GM21515 (cell line): Measurements from ENCODE around the gene XAGE3.
"Not testable (repeated sequence)": the region's sequence is repeated elsewhere in the genome, so short reads cannot be mapped to it uniquely, and the experiment has no call there.

Source experiments
- ATAC-seq: cut with Tn5 transposase; IDR thresholded peaks from one replicate; pipeline ENCODE4 v1.9.1; 2021; ENCODE audit not compliant: unreplicated experiment

XAGE3 gene, protein sequence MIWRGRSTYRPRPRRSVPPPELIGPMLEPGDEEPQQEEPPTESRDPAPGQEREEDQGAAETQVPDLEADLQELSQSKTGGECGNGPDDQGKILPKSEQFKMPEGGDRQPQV

DNA sequence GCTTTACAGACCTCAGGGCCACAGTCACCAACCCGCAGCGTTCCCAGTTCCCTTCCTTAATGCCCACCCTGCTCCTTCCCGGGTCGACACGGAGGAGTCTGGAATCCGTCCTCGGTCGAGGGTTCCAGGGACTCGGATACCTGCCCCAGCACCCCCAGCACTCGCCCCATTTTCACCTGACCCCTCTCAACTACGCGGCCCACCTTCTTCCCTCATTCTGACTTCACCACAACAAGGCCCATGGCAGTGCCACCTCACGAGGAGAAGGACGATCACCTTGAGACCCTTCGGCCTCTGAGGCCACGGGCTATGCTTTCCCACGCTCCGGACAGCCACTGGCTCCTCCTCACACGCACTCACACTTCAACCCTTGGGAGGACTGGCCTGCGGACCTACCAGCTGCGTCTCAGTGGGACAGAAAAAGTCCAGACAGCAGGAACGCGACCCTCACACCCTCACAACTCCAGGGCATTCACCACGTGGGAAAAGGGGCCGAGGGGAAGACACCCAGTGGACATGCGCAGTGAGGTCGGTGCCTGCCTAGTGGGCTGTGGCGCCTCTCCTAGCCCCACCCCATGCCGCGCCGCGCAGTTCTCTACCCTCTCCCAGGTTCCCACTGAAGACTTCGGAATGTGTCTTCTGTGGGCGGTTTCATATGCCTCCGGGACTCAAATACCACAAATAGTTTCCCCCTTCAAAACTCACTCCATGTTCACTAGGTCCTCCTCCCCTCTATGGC is at the start of gene XAGE3:
TSS of gene XAGE3 (minus strand) at position 474 of the 739 bp plus-strand sequence. CDS start 950 bp downstream, outside the sequence.
- ATAC-seq = no peak

DNA sequence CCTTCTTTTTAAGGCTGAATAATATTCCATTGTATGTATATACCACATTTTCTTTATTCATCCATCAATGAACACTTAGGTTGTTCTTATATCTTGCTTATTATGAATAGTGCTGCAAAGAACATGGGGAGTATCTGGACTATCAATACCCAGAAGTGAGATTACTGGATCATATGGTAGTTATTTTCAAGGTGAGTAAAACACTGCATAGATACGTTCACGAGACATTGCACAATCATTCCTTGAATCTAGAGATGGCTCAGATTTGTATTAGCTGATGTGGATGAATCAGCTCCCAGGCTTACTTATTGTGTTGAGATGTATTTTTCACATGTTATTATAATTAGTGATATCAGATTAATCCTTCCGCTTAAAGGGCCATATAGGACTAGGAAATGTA is 46.8 kb upstream of the XAGE3 start:
- ATAC-seq = not testable (repeated sequence)

DNA sequence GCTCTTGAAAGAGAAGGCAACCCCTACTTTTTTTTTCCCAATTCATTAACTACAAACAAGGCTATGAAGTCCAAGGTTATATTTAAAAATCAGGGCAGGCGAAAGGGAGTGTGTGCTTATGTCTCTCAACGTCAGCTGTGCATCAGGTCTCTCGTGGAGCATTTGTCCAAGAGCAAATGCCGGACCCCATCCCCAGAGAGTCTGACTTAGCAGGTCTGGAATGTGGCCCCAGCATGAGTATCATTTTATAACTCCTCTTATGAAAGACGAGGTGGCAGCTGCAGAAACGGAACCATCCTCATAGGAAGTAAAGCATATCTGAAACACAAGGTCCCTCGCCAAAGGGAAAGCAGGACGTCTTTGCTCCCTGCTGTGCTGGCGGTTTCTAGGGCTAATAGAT is 45.8 kb upstream of the XAGE3 start:
- ATAC-seq = not testable (repeated sequence)

DNA sequence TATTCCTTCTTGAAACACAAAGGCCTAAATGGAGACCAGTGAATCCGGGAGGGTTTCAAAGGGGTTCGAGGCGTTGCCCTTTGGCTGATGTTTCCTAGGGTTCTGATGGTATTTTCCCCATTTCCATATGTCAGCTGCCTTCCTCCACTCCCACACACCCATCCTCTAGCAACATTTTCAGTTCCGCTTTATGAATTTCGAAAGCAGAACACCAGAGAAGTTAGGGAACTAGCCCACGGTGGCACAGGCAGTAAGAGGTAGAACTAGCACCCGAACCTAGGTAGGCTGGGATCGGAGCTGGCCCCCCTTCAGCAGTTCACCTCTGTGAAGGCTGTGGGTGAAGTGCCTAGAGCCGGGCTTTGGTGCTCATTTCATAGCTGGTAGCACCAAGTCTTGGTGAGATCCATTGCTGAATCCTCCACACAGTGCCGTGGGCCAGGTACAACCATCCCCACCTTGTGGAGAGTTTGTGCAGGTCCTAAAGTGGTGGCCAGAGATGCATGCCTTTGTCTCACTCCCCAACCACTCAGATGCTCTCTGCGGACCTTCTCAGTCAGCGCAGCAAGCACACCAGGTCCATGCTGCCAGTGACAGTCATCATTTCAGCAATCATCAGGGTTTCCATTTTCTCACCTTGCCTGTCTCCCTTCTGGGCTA is 41.6 kb upstream of the XAGE3 start:
- not testable (repeated sequence) for ATAC-seq

DNA sequence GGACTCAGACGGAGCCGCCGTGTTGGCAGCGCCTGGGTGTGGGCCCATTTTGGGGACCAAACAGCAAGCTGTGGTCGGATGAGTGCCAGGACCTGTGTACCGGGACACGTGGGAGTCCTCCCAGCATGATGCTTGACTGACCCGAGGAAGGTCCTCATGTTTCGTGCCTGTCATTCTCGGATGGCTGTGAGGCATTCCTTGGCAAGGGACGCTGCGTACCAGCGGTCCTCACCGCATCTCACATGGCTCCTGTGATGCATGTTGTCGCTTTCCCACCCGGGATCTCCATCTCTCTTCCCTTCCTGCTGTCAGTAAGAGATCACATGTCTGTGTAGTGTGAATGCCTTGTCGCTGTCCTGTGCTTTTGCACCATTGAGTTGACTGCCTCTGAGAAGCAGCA is 40.0 kb upstream of the XAGE3 start:
- not testable (repeated sequence) for ATAC-seq

DNA sequence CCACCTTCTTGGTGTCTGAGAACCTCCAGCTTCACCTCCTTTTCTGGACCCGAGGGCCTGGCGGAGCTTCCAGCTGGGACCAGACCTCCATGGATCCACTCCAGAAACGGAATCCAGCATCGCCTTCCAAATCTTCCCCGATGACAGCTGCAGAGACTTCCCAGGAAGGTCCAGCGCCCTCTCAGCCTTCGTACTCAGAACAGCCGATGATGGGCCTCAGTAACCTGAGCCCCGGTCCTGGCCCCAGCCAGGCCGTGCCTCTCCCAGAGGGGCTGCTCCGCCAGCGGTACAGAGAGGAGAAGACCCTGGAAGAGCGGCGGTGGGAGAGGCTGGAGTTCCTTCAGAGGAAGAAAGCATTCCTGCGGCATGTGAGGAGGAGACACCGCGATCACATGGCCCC is 39.3 kb upstream of the XAGE3 start:
- not testable (repeated sequence) for ATAC-seq

DNA sequence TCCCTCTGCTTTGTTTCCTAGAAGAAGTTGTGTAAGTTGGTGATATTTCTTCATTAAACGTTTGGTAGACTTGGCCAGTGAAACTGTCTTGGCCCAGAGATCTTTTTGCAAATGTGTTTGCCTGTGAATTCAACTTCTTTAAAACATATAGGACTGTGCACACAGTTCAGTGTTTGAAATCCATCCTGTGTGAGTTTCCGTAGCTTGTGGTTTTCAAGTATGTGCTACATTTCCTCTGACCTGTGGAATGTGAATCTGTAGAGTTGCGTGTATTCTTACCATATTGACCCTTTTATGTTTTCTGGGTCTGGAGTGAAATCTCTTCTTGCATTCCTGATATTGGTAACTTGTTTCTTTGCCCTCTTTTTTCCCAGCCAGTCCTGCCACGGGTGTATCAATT is 38.2 kb upstream of the XAGE3 start:
- ATAC-seq = not testable (repeated sequence)

DNA sequence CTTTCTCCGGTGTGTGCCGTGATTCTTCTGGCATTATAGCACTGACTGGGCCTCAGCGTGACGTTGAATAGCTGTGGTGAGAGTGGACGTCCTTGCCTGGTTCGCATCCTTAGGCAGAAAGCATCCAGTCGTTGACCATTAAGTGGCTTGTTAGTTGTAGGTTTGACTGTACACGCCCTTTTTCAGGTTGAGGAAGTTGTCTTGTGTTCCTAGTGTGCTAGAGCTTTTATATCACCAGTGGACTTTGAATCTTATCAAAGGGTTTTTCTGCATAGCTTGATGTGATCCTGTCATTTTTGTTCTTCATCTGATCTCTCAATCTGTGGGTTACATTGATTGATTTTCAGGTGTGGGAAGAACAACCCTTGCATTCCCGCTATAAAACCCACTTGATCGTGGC is 37.6 kb upstream of the XAGE3 start:
- not testable (repeated sequence) for ATAC-seq

DNA sequence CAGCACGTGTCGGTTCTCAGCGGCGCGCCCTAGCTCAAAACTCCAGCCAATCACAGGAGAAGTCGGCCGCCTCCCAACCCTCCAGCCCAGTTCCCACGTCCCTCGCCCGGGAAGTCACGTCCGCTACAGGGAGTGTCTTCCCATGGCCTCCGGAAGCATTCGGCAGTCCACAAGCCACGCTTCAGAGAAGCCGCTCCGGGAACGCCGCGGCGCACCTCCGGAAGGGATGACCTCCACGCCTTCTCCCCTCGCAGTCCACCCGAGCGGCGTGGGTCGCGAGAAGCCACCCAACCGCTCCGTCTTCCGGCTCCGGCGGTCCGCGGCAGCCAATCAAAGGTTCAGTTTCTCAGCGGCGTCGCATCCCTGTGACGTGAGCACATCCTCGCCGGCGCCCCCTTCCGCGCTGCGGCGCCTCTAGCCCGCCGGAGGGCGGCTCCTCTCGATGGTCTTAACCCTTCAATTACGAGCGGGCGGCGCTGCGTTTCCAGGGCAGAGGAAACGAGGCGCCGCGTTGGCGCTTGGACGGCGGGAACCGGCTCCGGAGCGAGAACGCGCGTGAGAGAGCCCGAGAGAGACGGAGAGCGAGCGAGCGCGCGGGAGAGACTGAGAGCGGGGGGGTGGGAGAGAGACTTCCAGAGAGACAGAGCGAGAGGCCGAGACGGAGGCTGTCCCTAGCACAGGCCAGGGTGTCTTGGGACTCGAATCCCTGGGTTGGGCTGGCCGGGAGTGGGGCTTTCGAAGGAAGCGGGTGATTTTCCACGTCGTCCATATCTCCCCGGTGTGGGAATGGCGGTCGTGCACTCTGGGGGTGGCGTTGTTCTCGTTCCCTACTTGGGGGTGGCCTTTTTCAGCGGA is 29.2 kb upstream of the XAGE3 start, which contains the start of gene FAM156B:
TSS of gene FAM156B (plus strand) at position 476 of the 855 bp plus-strand sequence. CDS start 9,896 bp downstream, outside the sequence.
- ATAC-seq = peak; percentile 81

DNA sequence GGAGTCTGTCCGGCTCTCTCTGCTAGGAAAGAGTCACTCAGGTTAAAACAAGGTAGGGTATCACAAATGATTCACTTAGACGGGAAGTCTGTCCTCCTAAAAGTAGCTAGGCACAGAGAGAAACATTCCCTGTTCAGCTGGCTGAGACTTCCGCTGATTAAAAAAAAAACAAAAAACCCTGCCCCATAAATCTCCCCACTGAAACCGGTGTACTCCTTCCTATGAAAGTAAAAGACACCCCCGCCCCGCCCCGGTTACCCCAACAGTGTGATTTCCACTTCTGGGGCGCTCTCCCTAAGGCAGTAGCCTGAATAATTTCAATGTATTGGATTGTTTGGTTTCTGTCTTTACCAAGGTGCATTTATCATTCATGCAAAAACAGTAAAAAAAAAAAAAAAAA is 28.6 kb upstream of the XAGE3 start:
- peak; percentile 37 for ATAC-seq

DNA sequence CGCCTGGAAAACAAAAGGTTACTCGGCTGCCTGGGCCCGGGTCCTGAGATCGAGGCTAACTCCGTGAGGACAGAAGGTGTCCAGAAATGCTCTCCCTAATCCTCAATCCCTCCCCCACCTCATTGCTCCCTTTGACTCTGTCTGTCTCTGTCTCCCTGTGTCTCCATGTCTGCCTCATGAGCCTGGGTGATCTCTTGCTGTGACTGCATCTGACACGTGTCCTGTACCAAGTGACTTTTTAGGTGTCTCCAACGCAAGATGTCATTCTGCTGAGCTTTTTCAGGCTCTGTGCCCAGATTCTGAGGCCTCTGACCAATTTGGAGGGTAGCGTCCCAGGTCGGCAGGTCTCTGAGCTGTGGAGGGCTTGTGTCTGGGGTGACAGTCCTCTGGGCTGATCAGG is 20.2 kb upstream of the XAGE3 start:
- not testable (repeated sequence) for ATAC-seq

DNA sequence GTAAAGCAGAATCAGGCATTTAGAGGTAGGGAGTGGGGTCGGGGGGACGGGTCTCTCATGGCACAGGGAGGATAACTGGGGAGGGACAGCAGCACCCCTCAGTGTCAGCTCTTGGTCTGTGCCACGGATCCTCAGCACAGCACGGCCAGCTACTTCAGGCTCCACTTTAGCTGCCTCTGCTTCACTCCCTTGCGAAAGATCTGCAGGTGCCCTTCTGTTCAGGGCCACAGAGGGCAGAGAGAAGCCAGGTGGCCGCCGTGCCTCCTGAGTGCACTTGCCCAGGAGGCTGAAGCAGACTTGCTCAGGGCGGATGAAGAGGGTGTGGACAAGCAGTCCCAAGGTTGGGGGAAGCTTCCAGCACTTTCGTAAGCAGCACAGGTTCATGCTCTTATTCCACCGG is 19.6 kb upstream of the XAGE3 start:
- ATAC-seq = not testable (repeated sequence)

DNA sequence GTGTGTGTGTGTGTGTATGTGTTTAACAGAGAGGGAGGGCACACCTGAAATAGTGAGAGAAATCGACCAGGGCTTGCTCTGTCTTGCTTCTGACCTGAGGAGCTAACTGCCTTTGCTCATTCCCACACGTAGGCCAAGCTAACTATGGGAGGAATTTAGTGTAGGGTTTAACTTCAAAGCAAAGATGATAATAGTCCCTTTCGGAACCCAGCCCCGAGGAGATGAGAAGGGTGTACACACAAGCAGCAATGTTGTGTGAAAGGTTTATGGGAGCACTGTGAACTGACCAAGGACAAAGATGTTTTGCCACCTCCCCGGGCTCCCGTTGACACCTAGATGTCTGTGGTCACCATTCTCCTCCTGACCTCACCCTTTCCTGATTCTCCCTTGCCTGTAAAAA is 8.5 kb upstream of the XAGE3 start:
- not testable (repeated sequence) for ATAC-seq

DNA sequence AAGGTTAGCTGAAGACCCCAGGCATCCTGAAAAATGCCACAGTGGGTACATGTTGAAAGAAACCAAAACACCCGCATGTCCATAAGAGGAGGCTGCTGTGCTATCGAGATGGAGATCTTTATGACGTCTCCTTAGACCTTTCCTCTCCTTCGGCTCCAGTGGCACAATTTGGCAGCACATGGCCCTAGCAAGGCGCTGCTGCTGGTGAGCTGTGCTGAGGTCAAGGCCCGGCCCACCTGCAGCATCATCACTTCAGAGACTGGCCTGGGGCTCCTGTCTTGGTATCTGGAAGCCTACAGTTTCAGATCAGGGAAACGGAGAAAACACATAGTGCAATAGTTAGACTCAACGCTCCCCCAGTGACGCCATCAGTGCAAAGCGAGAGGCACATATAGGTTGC is 7.6 kb upstream of the XAGE3 start:
- ATAC-seq = not testable (repeated sequence)

DNA sequence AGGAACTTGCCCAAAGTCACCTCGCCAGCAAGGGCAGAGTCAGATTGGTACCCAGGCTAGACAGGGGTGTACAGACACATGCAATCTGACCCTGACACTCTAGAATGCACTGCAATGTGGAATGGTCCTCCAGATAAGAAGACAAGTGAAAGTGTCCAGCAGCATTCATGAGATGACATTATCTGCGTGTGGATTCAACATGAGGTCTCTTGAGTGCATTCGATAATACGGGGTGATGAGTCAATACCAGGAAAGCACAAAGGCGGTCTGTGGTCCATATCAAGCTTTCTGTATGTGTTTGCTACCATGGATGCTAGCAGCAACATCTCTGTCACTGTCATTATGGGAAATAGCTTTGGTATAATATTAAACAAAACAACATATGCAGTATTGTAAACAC is 6.8 kb upstream of the XAGE3 start:
- ATAC-seq = no peak

DNA sequence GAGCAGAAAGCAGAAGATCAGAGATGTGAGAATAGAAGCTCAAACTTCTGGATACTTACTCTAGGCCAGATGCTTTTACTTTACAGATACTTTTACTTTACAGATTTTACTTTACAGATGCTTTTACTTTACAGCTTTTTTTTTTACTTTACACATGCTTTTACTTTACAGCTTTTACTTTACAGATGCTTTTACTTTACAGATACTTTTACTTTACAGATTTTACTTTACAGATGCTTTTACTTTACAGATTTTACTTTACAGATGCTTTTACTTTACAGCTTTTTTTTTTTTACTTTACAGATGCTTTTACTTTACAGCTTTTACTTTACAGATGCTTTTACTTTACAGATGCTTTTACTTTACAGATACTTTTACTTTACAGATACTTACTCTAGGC is 5.9 kb upstream of the XAGE3 start:
- not testable (repeated sequence) for ATAC-seq

DNA sequence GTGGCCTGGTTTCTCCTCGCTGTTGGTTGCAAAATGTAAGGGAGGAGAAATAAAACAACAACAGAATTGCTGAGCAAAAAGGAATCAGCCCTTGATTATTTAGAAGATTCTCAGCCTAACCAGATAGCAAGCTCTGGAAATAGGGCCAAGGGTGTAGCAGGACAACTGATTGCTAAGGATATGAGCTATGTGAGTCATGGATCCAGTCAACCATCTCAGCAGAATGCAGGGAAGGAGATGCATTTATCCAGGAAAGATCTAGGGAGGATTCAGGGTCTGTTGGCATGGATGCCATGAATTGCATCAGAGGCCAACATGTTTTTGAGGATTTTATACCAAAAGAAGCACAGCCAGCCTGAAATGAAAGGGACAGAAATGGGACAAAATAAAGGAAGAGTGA is 2.2 kb upstream of the XAGE3 start:
- no peak for ATAC-seq

DNA sequence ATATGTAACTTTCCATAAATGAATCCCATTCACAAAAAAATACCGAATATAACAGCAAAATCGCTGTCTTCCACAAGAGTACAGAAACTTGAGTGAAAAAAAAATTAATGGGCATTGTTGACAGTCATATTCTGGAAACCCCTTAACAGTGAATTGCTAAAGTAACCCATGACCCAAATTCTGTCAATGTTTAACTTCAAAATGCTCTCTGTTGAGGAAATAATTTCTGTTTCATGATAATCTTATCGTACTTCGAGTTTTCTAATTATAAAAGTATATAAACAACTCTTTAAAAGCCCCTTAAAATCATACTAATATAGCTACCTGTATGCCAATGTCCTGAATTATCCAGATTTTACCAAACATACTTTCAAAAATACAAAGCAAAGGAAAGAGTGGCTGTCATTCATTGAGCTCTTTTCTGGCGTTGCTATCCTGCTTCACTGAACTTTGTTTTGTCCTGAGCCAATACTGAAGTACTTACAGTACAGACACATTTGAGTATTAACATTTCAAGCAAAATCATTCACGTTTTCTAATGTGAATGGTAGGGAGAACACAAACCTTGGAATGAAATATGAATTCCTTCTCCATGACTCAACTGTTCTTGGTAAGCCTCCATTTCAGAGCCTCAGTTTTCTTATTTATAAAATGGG is 2.4 kb downstream of the XAGE3 start:
- ATAC-seq = no peak

DNA sequence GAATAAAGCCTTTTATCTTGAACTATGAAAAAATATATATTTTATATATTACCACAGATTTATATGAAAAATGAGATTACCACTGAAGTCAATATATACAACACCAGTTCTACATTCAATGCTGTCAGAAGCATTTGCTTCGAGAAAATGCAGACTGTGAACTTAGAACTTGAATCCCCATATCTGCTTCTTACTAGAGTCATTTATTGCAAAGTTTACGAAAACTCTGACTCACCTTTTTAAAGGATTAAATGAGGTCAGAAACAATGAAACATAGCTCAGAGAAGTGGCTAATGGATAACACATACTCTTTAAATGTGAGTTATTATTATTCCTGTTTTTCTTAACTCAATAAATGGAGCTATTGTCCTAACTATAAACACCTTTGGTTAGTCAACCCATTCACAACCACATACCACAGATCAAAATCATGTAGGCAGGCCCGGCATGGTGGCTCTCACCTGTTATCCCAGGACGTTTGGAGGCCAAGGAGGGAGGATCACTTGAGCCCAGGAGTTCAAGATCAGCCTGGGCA is 10.8 kb downstream of the XAGE3 start:
- not testable (repeated sequence) for ATAC-seq

DNA sequence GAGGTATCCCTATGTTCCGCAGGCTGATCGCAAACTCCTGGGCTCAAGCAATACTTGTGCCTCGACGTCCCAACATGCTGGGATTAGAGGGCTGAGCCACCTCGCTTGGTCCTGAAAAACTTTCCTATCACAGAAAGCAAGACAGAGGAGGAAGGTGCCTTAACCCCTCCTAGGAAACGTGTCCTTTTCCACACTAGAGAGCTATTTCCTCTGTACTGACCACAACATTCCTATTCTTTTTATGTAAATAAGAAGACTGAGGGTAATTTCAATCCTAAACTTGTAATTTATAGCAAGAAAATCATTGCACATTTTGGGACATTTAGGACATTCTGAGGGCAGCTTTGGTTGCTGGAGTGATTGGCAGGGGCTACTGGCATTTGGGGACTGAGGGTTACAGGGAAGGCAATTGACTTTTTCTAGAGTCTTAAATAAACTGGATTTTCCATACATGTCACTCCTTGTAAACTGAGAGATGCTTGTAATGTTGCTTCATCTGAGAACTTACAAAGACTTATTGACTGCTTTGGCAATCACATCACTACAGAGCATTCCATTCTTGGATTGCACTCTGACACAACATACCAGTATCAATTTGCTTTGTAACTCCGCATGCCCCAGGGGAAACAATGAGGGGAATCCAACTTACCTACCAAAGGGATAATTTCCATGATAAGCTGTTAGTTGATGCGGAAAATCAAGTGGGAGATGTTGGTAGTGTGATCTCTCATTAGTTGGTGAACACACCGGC is 15.6 kb downstream of the XAGE3 start:
- ATAC-seq = no peak
